Subcutaneous abdominal adipose tissue (tissue), 5 donors: ENCODE measurements around the gene NCR3LG1.

Experiments used
- H3K27ac ChIP-seq: one replicate; pipeline ENCODE4 v1.7.0; 2013; ENCODE audit warnings: low read depth, mild to moderate bottlenecking, inconsistent platforms, low read length, moderate library complexity
- H3K27me3 ChIP-seq, 5 donors: one replicate each; pipeline ENCODE4 v1.7.0; 2013; ENCODE audit warnings: low read length in 5 of 5, inconsistent platforms in 1 of 5; ENCODE audit not compliant: control insufficient read depth in 5 of 5, insufficient read depth in 4 of 5
- H3K36me3 ChIP-seq, 5 donors: one replicate each; pipeline ENCODE4 v1.7.0; 2013; ENCODE audit warnings: low read length in 5 of 5; ENCODE audit not compliant: control insufficient read depth in 5 of 5, insufficient read depth in 5 of 5
- H3K4me1 ChIP-seq, 5 donors: one replicate each; pipeline ENCODE4 v1.7.0; 2013; ENCODE audit warnings: low read length in 5 of 5, mild to moderate bottlenecking in 3 of 5, moderate library complexity in 1 of 5; ENCODE audit not compliant: control insufficient read depth in 5 of 5, insufficient read depth in 5 of 5
- H3K4me3 ChIP-seq, 5 donors: one replicate each; pipeline ENCODE4 v1.7.0; 2013; ENCODE audit warnings: low read length in 5 of 5, low read depth in 1 of 5
- H3K9ac ChIP-seq, 5 donors: one replicate each; pipeline ENCODE4 v1.7.0; 2013; ENCODE audit warnings: low read length in 5 of 5, mild to moderate bottlenecking in 4 of 5, moderate library complexity in 3 of 5
- H3K9me3 ChIP-seq, 5 donors: one replicate each; pipeline ENCODE4 v1.7.0; 2013; ENCODE audit warnings: low read length in 5 of 5; ENCODE audit not compliant: control insufficient read depth in 5 of 5
- donor health status: healthy.
- donor health status: healthy.
- donor health status: healthy.
- donor health status: healthy.
- donor health status: healthy.

NCR3LG1 gene, protein sequence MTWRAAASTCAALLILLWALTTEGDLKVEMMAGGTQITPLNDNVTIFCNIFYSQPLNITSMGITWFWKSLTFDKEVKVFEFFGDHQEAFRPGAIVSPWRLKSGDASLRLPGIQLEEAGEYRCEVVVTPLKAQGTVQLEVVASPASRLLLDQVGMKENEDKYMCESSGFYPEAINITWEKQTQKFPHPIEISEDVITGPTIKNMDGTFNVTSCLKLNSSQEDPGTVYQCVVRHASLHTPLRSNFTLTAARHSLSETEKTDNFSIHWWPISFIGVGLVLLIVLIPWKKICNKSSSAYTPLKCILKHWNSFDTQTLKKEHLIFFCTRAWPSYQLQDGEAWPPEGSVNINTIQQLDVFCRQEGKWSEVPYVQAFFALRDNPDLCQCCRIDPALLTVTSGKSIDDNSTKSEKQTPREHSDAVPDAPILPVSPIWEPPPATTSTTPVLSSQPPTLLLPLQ

DNA sequence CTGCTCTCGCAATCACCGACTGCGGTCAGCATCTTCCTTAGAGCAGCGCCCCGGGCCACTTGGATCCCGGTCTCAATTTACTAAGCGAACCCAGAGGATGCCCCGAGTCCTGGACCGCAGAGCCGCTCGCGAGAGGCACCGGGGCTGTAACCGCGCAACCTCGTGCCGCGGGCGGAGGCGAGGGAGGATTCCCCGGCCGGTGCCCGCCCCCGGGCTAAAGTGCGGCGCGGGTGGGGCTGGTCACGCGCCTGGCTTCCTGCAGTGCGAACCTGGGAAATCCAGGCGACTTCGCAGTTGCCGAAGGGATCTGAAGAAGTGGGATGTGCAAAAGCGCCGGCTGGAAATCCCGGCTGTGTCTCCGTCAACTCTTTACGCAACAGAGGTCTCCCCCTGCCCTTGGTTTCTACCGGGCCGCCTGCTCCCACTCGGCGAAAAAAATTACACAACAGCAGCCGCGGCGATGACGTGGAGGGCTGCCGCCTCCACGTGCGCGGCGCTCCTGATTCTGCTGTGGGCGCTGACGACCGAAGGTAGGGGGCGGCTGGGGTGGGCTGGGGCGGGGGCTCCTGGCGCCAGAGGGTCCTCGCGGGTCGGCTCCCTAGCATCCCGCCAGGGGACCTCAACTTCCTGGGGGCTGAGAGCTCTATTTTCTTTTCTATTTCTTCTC lies at the start of gene NCR3LG1:
NCR3LG1 (plus strand) TSS at position 291 of the 667 bp plus-strand sequence; CDS start at position 461, 170 bp downstream.
- H3K4me1 ChIP-seq: peaks cover 3 to 30% (median 27%) of the 10 kb centered on the region in 5 donors
- H3K27ac ChIP-seq: no peak within 1 kb of the TSS
- H3K27me3 ChIP-seq: peaks cover 0 to 3% (median 0%) of the 10 kb centered on the region in 5 donors
- H3K36me3 ChIP-seq: no peaks in the 10 kb centered on the region
- H3K4me3 ChIP-seq: peak within 1 kb of the TSS; percentile 73 to 88 (median 73)
- peak within 1 kb of the TSS in 3 of 5 donors; percentile 45 to 71 (median 64) for H3K9ac ChIP-seq
- H3K9me3 ChIP-seq: no peaks in the 10 kb centered on the region

DNA sequence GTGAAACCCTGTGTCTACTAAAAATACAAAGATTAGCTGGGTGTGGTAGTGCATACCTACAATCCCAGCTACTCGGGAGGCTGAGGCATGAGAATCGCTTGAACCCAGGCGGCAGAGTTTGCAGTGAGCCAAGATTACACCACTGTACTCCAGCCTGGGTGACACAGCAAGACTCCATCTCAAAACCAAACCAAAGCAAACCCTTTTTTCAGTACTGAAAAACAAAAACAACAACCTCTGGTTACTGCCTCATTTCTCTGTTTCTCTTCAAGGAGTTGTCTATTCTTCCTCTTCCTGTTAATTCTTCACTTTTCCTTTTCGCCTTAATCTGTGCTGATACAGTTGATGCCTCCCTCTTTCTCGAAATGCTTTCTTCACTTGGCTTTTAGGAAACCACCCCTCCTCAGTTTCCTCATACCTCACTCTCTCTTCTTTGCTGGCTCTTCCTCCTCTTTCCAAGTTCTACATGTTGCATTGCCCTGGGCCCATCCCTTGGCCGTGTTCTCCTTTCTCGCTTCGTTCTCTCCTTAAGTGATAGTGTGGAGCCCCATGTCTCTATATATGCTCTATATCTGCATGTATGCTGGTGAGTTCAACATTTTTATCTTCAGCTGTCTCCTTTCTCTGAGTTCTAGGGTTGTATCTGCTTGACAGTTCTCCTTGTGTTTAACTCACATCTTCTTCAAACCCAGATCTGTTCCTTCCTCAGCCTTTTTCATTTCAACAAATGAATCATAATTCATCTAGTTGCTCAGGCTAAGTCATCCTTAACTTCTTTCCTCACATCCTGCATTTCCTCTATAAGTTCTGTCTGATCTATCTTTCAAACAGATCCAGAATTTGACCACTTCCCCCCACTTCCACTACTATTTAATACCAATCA lies 38.0 kb upstream of the NCR3LG1 start:
- Histone ChIP-seq H3K4me3 (no peak overlapping the region), H3K4me1 (no peaks in the 10 kb centered on the region), H3K9ac (no peak overlapping the region), H3K27ac (no peak overlapping the region), H3K9me3 (no peaks in the 10 kb centered on the region), H3K36me3 (peaks cover 7 to 43% (median 36%) of the 10 kb centered on the region in 5 donors), H3K27me3 (no peaks in the 10 kb centered on the region)

- H3K4me3 ChIP-seq: no peak overlapping the region
- H3K27me3 ChIP-seq: no peaks in the 10 kb centered on the region
- peaks cover 7 to 41% (median 36%) of the 10 kb centered on the region in 5 donors for H3K36me3 ChIP-seq
- H3K4me1 ChIP-seq: no peaks in the 10 kb centered on the region
- H3K9ac ChIP-seq: no peak overlapping the region
- H3K9me3 ChIP-seq: no peaks in the 10 kb centered on the region
- no peak overlapping the region for H3K27ac ChIP-seq
Observed at GRCh38 chr11:17314232-17314547, 37.4 kb upstream of the NCR3LG1 start.

DNA sequence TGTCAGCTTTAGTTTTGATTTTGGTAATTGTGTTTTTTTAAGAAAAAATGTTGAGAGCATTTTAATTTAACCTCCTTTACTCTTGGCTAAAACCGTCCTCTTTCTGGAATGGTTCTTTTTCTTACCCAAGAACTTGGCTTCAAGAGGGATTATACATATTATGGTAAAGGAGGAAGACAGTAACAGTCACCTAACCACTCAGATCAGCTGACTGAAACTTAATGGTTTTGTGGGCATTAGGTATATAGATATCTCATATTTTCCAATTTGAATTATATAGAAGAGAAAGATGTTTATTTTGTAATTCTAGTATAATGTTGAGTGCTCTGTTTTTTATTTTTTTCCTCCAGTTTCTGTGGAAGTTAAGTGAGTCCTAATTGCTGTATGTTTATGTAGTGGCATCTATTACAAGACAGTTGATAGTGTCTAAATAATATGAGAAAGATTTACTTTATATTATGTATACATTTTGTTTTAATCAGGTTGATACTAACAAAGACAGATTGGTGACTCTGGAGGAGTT lies 36.6 kb upstream of the NCR3LG1 start:
- Histone ChIP-seq H3K9ac (no peak overlapping the region), H3K27me3 (no peaks in the 10 kb centered on the region), H3K4me3 (no peak overlapping the region), H3K4me1 (no peaks in the 10 kb centered on the region), H3K36me3 (peaks cover 7 to 34% (median 30%) of the 10 kb centered on the region in 5 donors), H3K27ac (no peak overlapping the region), H3K9me3 (no peaks in the 10 kb centered on the region)

DNA sequence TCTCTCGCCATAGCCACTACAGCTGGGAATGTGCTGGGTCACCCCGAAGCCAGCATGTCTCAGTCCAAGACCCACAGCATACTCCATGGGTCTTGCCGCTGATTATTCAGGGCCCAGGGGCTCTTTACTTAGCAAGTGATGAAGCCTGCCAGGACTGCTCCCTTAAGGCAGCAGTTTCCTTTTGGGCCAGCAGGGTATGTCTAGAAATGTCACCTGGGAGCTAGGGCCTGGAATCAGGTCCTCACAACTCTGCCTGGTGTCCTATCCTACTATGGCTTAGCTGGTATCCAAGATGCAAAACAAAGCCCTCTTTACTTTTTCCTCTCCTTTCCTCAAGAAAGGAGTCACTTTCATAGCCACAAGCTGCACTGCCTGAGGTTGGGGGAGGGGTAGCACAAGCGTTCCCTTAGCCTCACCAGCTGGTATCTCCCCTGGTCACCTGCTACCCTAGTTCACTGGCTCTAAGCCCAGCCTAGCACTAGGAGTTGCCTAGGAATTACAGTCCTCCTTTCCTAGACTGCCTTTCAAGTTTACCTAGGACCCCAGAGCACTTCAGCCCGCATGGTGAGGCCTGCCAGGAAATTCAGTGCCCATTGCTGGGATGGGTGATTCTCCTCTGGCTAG lies 22.6 kb upstream of the NCR3LG1 start:
- no peak overlapping the region for H3K27ac ChIP-seq

GRCh38 chr11:17331669-17332068 lies 19.9 kb upstream of the NCR3LG1 start:
- Histone ChIP-seq H3K4me1 (no peaks in the 10 kb centered on the region), H3K4me3 (no peak overlapping the region), H3K27me3 (no peaks in the 10 kb centered on the region), H3K9me3 (no peaks in the 10 kb centered on the region), H3K9ac (no peak overlapping the region), H3K27ac (no peak overlapping the region), H3K36me3 (peaks cover 9 to 33% (median 30%) of the 10 kb centered on the region in 5 donors)

More for the DNA sequence above, 22.6 kb upstream of the NCR3LG1 start:
- Histone ChIP-seq H3K27me3 (no peaks in the 10 kb centered on the region), H3K4me3 (no peak overlapping the region), H3K9ac (no peak overlapping the region), H3K36me3 (peaks cover 6 to 29% (median 27%) of the 10 kb centered on the region in 5 donors), H3K9me3 (no peaks in the 10 kb centered on the region), H3K4me1 (no peaks in the 10 kb centered on the region)

- Histone ChIP-seq H3K36me3 (peaks cover 6 to 27% (median 21%) of the 10 kb centered on the region in 5 donors), H3K27ac (no peak overlapping the region), H3K27me3 (no peaks in the 10 kb centered on the region), H3K9ac (no peak overlapping the region), H3K4me3 (no peak overlapping the region), H3K4me1 (no peaks in the 10 kb centered on the region), H3K9me3 (no peaks in the 10 kb centered on the region)
Observed at GRCh38 chr11:17333799-17334586, 17.6 kb upstream of the NCR3LG1 start.

DNA sequence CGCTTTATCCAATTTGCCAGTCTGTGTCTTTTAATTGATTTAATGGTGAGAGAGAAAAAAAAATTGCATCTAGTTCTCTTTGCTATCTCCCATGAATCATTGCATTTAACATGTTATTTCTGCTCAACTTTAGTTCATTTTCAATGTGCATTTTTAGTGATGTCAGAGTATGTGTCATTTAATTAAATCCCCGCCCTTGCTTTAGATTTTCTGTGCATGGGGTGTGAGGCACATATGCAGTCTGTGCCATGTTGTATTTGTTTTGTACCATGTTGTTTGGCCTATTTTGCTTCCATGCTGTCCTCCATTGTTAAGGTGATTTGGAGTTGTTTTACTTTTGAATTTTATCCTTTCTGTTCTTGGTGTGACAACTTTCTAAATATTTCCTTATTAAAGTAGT lies 8.3 kb upstream of the NCR3LG1 start:
- H3K4me1 ChIP-seq: no peaks in the 10 kb centered on the region
- H3K9me3 ChIP-seq: no peaks in the 10 kb centered on the region
- H3K27ac ChIP-seq: no peak overlapping the region
- no peaks in the 10 kb centered on the region for H3K27me3 ChIP-seq
- H3K9ac ChIP-seq: no peak overlapping the region
- no peak overlapping the region for H3K4me3 ChIP-seq
- peaks cover 0 to 3% (median 0%) of the 10 kb centered on the region in 5 donors for H3K36me3 ChIP-seq

- no peaks in the 10 kb centered on the region for H3K9me3 ChIP-seq
- H3K4me3 ChIP-seq: no peak overlapping the region
- no peak overlapping the region for H3K27ac ChIP-seq
- H3K4me1 ChIP-seq: no peaks in the 10 kb centered on the region
- no peak overlapping the region for H3K9ac ChIP-seq
- H3K36me3 ChIP-seq: peaks cover 0 to 3% (median 0%) of the 10 kb centered on the region in 5 donors
- H3K27me3 ChIP-seq: no peaks in the 10 kb centered on the region
Observed at GRCh38 chr11:17343907-17344306, 7.7 kb upstream of the NCR3LG1 start.
